Fibroblast of the aortic adventitia (primary cell): ENCODE data around the gene HSPBAP1. TPM values are rescaled to one million over a fixed set of nuclear protein-coding genes. Genes with fewer than 3 reads are reported as not detected.

ENCODE experiments used
- DNase-seq: peaks from one replicate; pipeline ENCODE4 v3.0.0-alpha.2; 2010; ENCODE audit warnings: low read depth
- H3K4me3 ChIP-seq: 2 replicates; pipeline ENCODE4 v1.5.1; 2011; ENCODE audit warnings: low read depth, mild to moderate bottlenecking, control low read depth, low read length, moderate library complexity
- total RNA-seq: library from RNA; depleted of rRNA; stranded (reverse); fragments of >200 nt; gene quantifications from 2 replicates; pipeline ENCODE4 v1.2.3, GENCODE V29; 2012; ENCODE audit warnings: low replicate concordance
- TF ChIP-seq, protein P1 (sequence below): IDR thresholded peaks from 2 replicates; pipeline ENCODE4 v1.5.1; 2011; ENCODE audit warnings: mild to moderate bottlenecking, low read length, control low read depth, inconsistent platforms; ENCODE audit not compliant: insufficient read depth

Gene HSPBAP1
- total RNA-seq, 1 donor = 9.6 TPM

DNA sequence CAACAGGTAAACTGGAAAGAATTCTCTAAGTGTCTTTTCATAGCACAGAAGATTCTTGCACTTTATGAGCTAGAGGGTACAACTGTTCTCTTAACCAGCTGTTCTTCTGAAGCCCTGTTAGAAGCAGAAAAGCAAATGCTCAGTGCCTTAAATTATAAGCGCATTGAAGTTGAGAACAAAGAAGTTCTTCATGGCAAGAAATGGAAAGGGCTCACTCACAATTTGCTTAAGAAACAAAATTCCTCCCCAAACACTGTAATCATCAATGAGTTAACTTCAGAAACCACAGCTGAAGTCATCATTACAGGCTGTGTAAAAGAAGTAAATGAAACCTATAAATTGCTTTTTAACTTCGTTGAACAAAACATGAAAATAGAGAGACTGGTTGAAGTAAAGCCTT, 93.4 kb downstream of the HSPBAP1 start:
- TF ChIP-seq, protein P1, sequence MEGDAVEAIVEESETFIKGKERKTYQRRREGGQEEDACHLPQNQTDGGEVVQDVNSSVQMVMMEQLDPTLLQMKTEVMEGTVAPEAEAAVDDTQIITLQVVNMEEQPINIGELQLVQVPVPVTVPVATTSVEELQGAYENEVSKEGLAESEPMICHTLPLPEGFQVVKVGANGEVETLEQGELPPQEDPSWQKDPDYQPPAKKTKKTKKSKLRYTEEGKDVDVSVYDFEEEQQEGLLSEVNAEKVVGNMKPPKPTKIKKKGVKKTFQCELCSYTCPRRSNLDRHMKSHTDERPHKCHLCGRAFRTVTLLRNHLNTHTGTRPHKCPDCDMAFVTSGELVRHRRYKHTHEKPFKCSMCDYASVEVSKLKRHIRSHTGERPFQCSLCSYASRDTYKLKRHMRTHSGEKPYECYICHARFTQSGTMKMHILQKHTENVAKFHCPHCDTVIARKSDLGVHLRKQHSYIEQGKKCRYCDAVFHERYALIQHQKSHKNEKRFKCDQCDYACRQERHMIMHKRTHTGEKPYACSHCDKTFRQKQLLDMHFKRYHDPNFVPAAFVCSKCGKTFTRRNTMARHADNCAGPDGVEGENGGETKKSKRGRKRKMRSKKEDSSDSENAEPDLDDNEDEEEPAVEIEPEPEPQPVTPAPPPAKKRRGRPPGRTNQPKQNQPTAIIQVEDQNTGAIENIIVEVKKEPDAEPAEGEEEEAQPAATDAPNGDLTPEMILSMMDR = no peak
- no peak overlapping the region for H3K4me3 ChIP-seq
- no peak for DNase-seq

DNA sequence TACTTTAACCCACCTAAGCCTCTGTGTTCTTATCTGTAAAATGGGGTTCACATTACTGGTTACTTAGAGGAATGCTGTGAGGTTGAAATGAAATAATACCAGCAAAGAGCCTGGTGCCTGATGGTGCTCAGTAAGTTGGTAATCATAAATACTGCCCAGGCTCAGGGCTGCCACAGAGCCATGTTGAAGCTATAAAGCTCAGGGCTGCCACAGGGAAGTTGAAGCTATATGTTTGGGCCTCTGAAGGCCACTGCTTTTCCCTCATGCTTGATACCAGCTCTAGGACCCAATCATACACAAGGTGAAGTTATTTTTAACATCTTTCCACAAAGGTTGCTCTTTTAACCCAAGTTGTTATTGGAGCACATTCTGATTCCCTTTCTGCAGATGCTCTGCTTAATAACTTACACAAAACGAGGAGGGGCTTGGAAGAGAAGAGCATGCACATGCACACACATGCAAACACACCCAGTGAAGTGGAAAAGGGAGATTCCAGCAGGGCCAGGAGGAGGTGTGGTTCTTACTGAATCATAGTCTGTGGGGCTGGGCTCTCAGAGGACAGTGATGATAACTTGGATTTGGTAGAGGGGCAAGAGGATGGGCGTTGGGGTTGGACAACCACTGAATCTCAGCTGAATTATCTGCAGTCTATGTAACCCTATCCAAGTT, 95.5 kb downstream of the HSPBAP1 start:
- TF ChIP-seq, protein P1 = no peak
- peak; percentile 17 for DNase-seq

DNA sequence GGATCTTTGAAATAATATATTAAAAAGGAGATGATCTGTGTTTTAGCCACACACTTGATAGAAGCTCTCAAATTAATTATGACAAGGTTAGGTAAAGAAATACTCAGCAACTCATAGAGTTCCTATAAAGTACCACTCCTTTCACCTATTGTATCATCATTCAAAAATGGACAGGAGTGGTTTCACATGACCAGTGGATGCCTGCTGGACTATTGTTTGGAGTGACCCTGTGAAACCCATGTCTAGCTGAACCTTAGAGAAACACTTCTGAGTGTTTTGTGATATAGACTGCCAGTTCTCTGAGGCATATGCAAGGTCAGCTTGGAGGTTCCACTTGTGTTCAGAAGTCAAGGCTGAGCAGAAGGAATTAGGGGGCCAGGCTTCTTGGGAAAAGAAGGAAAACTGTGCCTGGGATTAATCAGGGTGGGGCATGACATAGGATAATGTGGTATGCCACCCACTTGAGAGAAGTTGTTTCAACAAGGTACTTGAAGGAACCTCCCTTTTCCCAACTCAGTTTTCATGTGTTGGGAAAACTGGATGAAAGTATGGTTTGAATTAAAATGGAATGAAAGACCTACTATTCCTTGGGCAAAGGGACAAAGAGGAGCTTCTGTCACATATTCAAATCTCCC, 97.6 kb downstream of the HSPBAP1 start:
- no peak overlapping the region for H3K4me3 ChIP-seq
- TF ChIP-seq, protein P1 = no peak
- DNase-seq = no peak

More for the DNA sequence above, 95.5 kb downstream of the HSPBAP1 start:
- H3K4me3 ChIP-seq = no peak overlapping the region

- H3K4me3 ChIP-seq = no peak overlapping the region
- TF ChIP-seq, protein P1 = no peak
- DNase-seq = no peak
These were observed 98.7 kb downstream of the HSPBAP1 start for GRCh38 chr3:122694966-122695365.

DNA sequence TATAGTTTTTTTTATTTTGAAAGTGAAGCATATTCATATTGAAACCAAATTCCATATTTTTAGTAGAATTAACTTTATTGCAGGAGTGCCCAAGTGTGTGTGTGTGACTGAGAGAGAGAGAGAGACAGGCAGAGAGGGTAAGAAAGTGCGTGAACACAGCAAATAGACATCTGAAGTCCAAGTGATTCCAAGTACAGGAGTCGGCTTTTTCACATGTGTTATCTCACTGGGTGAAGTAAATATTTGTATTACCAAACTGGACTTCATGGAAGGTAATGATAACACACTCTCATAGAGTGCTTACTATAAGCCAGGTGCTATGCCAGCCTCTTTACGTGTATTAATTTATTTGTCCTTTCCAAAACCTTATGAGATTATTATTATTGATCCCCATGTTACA, 101.0 kb downstream of the HSPBAP1 start:
- DNase-seq = no peak
- H3K4me3 ChIP-seq = no peak overlapping the region
- TF ChIP-seq, protein P1 = no peak

GRCh38 chr3:122691195-122691594, 102.4 kb downstream of the HSPBAP1 start:
- no peak overlapping the region for H3K4me3 ChIP-seq
- peak; percentile 57 for DNase-seq
- TF ChIP-seq, protein P1 = no peak

DNA sequence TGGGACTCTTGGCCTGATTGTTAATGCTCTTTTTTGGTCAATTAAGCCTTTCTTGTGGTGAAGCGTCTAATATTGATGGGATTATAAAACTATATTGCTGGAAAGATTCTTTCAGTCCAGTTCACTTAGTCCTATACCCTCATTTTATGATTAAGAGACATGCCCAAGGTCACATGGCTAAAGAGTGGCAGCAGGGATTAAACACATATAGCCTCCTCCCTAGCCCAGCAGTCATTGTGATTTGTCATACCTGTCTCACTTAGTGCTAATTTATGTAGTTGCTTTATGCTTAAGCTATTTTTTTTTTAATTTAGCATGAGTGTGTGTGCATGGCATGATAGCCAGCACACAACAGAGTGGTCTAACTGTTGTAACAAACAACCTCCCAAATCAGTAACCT, 103.5 kb downstream of the HSPBAP1 start:
- DNase-seq = no peak
- H3K4me3 ChIP-seq = no peak overlapping the region
- TF ChIP-seq, protein P1 = no peak
